Body of pancreas (tissue), 4 donors: ENCODE data around the gene THBS2.

Experiments used
- POLR2A ChIP-seq, 3 donors: fragments of 450-650 bp; IDR thresholded peaks; one replicate each; pipeline ENCODE4 v1.6.1; 2016; ENCODE audit warnings: antibody characterized with exemption in 3 of 3, mild to moderate bottlenecking in 2 of 3
- TF ChIP-seq, protein P1 (sequence below), 7 experiments: fragments of 450-650 bp in 4 of 7; fragments of 200-600 bp in 3 of 7; sonication (generic) in 3 of 7; IDR thresholded peaks; one replicate each; pipeline ENCODE4 v1.5.1; 2016 to 2019; ENCODE audit warnings: antibody characterized with exemption in 7 of 7

DNA sequence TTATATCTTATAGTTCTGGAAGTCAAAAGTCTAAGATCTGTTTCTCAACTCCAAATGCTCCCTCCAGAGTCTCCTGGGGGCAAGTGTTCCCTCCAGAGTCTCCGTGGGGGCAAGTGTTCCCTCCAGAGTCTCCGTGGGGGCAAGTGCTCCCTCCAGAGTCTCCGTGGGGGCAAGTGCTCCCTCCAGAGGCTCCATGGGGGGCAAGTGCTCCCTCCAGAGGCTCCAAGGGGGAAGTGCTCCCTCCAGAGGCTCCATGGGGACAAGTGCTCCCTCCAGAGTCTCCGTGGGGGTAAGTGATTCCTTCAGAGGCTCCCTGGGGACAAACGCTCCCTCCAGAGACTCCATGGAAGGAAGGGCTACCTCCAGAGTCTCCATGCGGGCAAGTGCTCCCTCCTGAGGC is 34.0 kb upstream of the THBS2 start:
- TF ChIP-seq, protein P1, sequence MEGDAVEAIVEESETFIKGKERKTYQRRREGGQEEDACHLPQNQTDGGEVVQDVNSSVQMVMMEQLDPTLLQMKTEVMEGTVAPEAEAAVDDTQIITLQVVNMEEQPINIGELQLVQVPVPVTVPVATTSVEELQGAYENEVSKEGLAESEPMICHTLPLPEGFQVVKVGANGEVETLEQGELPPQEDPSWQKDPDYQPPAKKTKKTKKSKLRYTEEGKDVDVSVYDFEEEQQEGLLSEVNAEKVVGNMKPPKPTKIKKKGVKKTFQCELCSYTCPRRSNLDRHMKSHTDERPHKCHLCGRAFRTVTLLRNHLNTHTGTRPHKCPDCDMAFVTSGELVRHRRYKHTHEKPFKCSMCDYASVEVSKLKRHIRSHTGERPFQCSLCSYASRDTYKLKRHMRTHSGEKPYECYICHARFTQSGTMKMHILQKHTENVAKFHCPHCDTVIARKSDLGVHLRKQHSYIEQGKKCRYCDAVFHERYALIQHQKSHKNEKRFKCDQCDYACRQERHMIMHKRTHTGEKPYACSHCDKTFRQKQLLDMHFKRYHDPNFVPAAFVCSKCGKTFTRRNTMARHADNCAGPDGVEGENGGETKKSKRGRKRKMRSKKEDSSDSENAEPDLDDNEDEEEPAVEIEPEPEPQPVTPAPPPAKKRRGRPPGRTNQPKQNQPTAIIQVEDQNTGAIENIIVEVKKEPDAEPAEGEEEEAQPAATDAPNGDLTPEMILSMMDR (IDR thresholded peaks at IDR 0.05), result no peak
- TF ChIP-seq POLR2A (IDR thresholded peaks at IDR 0.05), result no peak
